NCI-H748 treated with DMSO at 0.1 percent for 48 hours (cell line): Measurements from ENCODE around the gene ENTREP1.
A peak's percentile ranks its signal among the peaks of the same experiment; 100 is the strongest.
"Not testable (repeated sequence)": the region's sequence is repeated elsewhere in the genome, so short reads cannot be mapped to it uniquely, and the experiment has no call there.

Experiments used
- DNase-seq: peaks from one replicate; lab custom pipeline; 2025; lab: John Stamatoyannopoulos, UW

The ENTREP1 gene

GRCh38 chr9:69411931-69412740, 87.1 kb downstream of the ENTREP1 start:
- DNase-seq = no peak

GRCh38 chr9:69412741-69413150, 87.7 kb downstream of the ENTREP1 start:
- no peak for DNase-seq

- no peak for DNase-seq
These were observed 95.7 kb downstream of the ENTREP1 start for GRCh38 chr9:69420611-69421270.

GRCh38 chr9:69421908-69422801, 97.1 kb downstream of the ENTREP1 start:
- DNase-seq = peak; percentile 64

GRCh38 chr9:69425136-69425801, 100.3 kb downstream of the ENTREP1 start:
- peak; percentile 9 for DNase-seq

- DNase-seq = no peak
These were observed 102.3 kb downstream of the ENTREP1 start for GRCh38 chr9:69427286-69427685.

GRCh38 chr9:69428017-69428785, 103.2 kb downstream of the ENTREP1 start:
- DNase-seq = no peak

- no peak for DNase-seq
These were observed 104.3 kb downstream of the ENTREP1 start for GRCh38 chr9:69429281-69429680.

GRCh38 chr9:69430206-69430605, 105.2 kb downstream of the ENTREP1 start:
- no peak for DNase-seq

- no peak for DNase-seq
These were observed 106.2 kb downstream of the ENTREP1 start for GRCh38 chr9:69431203-69431602.

- no peak for DNase-seq
These were observed 106.8 kb downstream of the ENTREP1 start for GRCh38 chr9:69431777-69432176.

GRCh38 chr9:69432623-69433022, 107.6 kb downstream of the ENTREP1 start:
- no peak for DNase-seq

- DNase-seq = no peak
These were observed 108.4 kb downstream of the ENTREP1 start for GRCh38 chr9:69433392-69433791.

- DNase-seq = no peak
These were observed 109.0 kb downstream of the ENTREP1 start for GRCh38 chr9:69433968-69434367.

- not testable (repeated sequence) for DNase-seq
These were observed 114.6 kb downstream of the ENTREP1 start for GRCh38 chr9:69439654-69440053.

- DNase-seq = not testable (repeated sequence)
These were observed 115.4 kb downstream of the ENTREP1 start for GRCh38 chr9:69440254-69440955.
